ENCODE data around the gene RGPD8. TPM values are rescaled to one million over a fixed set of nuclear protein-coding genes. Genes with fewer than 3 reads are reported as not detected.

RGPD8 gene
- total and polyA plus RNA-seq, 7 donors = 0.23 to 34.1 (median 16.1) TPM

- H3K9me3 ChIP-seq = no peaks in the 10 kb centered on the region
- no peak for DNase-seq
- no peak for TF ChIP-seq EP300 (IDR thresholded peaks at IDR 0.05)
- no peak for TF ChIP-seq CTCF (IDR thresholded peaks at IDR 0.05)
- no peak for TF ChIP-seq POLR2A (IDR thresholded peaks at IDR 0.05)
- no peak for TF ChIP-seq POLR2AphosphoS5 (IDR thresholded peaks at IDR 0.05)
- no peak overlapping the region for H3K4me3 ChIP-seq
- WGBS, 2 donors = 91 to 93% methylated on average over 30 of the region's 30 CpGs
- H3K4me1 ChIP-seq = no peaks in the 10 kb centered on the region
- no peaks in the 10 kb centered on the region for H3K36me3 ChIP-seq
- intact Hi-C loops (cut with DNase I) = no loop called here
- no peak overlapping the region for H3K27ac ChIP-seq
- H3K27me3 ChIP-seq = no peaks in the 10 kb centered on the region
Observed at GRCh38 chr2:112345030-112346027, 88.1 kb downstream of the RGPD8 start.

GRCh38 chr2:112343827-112344585 lies 89.4 kb downstream of the RGPD8 start:
- TF ChIP-seq POLR2AphosphoS5 (IDR thresholded peaks at IDR 0.05) = no peak
- intact Hi-C loops (cut with DNase I) = no loop called here
- Histone ChIP-seq H3K36me3 (no peaks in the 10 kb centered on the region), H3K9me3 (no peaks in the 10 kb centered on the region), H3K4me3 (no peak overlapping the region), H3K27ac (no peak overlapping the region), H3K27me3 (no peaks in the 10 kb centered on the region), H3K4me1 (no peaks in the 10 kb centered on the region)
- DNase-seq = no peak
- 69 to 70% methylated on average over 1 of the region's 1 CpG for WGBS, 2 donors

- Histone ChIP-seq H3K27me3 (no peaks in the 10 kb centered on the region), H3K27ac (no peak overlapping the region), H3K4me3 (no peak overlapping the region), H3K4me1 (no peaks in the 10 kb centered on the region), H3K36me3 (no peaks in the 10 kb centered on the region), H3K9me3 (no peaks in the 10 kb centered on the region)
- no peak for DNase-seq
- TF ChIP-seq POLR2AphosphoS5 (IDR thresholded peaks at IDR 0.05) = no peak
- TF ChIP-seq POLR2A (IDR thresholded peaks at IDR 0.05) = no peak
- no peak for TF ChIP-seq CTCF (IDR thresholded peaks at IDR 0.05)
- TF ChIP-seq EP300 (IDR thresholded peaks at IDR 0.05) = no peak
- 88 to 89% methylated on average over 2 of the region's 2 CpGs for WGBS, 2 donors
- intact Hi-C loops (cut with DNase I) = no loop called here
Observed at GRCh38 chr2:112342067-112342550, 91.3 kb downstream of the RGPD8 start.

- Histone ChIP-seq H3K9me3 (no peaks in the 10 kb centered on the region), H3K27ac (no peak overlapping the region), H3K27me3 (no peaks in the 10 kb centered on the region), H3K36me3 (no peaks in the 10 kb centered on the region), H3K4me1 (no peaks in the 10 kb centered on the region), H3K4me3 (no peak overlapping the region)
- DNase-seq = no peak
- intact Hi-C loops (cut with DNase I) = no loop called here
- TF ChIP-seq CTCF (IDR thresholded peaks at IDR 0.05) (no peak), EP300 (IDR thresholded peaks at IDR 0.05) (no peak), POLR2AphosphoS5 (IDR thresholded peaks at IDR 0.05) (no peak), POLR2A (IDR thresholded peaks at IDR 0.05) (no peak)
- 86 to 87% methylated on average over 9 of the region's 9 CpGs for WGBS, 2 donors
Observed at GRCh38 chr2:112340475-112341267, 92.8 kb downstream of the RGPD8 start.
